ENCODE results near the gene TFAP2A.

The TFAP2A gene

DNA sequence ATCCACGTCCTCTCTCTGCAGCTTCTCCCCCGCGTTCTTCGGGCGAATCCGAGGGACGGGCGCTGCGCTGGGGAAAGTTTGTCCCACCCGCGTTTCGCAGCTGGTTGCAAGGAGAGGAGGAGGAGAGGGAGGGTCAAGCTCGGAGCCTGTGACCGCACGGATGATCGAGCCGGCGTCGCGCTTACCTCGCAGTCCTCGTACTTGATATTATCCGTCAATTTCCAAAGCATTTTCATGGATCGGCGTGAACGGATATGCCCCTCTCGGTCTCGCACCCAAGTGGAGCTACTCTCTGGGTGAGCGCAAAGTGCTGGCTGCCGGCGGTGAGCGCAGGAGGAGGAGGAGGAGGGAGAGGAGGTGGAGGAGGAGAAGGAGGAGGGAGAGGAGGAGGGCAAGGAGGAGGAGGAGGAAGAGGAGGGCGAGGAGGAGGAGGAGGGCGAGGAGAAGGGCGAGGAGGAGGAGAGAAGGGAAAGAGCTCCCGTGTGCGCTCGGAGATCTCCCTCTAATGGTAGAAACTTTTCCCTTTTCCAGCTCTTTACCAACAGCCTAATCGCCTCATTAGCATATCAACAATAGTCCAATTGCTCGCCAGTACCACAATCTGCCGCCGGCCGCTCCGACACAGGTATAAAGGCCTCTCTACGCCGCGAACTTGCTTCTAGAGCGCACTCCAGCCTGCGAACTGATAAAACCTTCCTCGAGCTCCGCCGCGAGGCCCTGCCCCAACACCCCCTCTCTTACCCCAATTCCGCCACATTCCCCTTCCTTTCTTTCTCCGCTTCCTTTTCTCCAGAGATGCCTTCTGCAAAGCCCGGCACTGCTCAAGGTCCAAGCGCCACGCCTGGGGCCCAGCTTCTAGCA lies at the start of gene TFAP2A:
TFAP2A (minus strand) TSS at position 319 of the 861 bp plus-strand sequence; CDS start at position 236, 83 bp downstream.
- DNase-seq (ENCODE audit: low read depth in 2 of 2): no peak

DNA sequence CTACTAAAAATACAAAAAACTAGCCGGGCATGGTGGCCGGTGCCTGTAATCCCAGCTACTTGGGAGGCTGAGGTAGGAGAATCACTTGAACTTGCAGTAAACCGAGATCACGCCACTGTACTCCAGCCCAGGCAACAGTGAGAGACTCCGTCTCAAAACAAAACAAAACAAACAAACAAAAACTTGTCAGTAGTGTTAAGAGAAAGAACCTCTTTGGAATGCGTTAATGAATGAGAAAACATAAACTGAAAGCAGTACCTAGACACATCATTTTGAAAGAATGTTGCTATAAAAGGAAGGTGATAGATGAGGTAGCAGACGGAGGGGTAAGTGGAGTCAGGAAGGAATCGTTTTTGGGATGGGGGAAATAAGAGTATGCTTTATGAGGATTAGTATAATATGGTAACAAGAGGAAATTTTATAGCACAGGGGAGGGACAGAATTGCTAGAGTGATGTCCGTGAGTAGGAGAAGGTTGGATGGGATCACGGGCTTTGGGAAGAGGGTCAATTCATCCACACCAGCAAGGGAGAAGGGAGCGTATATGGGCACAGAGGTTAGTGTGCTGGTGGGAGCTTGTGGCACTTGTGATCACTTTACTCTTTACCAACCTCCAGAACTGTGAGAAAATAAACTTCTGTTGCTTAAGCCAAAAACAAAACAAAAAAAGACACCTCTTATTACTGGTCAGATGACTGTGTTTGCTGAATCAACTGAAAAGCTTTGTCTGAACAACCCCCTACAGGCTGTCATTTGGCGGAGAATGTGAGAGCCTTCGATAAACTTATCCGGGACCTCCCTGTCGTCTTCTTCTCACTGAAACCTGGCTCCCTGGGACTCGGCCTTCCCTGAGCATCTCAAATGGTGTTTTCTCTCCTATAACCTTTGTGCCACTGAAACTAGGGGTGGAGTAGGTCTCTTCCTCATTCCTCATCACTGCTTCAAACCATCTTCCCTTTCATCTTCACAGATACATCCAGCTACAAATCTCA lies 48.9 kb upstream of the TFAP2A start:
- no peak for DNase-seq (ENCODE audit: low read depth in 2 of 2)

DNA sequence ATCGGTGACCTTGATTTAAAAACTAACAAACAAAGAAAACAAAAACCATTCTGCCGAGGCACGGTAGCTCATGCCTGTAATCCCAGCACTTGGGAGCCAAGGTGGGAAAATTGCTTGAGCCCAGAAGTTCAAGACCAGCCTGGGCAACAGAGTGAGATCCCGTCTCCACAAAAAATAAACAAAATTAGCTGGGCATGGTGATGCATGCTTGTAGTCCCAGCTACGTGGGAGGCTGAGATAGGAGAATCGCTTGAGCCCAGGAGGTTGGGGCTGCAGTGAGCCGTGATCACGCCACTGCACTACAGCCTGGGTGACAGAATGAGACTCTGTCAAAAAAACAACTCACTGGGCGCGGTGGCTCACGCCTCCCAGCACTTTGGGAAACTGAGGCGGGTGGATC lies 48.2 kb upstream of the TFAP2A start:
- no peak for DNase-seq (ENCODE audit: low read depth in 2 of 2)

DNA sequence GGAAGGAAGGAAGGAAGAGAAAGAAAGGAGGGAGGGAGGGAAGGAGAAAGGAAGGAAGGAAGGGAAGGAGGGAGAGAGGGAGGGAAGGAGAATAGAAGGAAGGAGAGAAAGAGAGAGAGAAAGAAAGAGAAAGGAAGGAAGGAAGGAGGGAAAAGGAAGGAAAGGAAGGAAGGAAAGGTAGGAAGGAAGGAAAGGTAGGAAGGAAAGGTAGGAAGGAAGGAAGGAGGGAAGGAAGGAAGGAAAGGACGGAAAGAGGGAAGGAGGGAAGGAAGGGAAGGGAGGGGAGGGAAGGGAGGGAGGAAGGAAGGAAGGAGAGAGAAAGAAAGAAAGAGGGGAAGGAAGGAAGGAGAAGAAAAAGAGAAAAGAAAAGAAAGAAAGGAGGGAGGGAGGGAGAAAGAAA lies 47.0 kb upstream of the TFAP2A start:
- DNase-seq (ENCODE audit: low read depth in 2 of 2): no peak

DNA sequence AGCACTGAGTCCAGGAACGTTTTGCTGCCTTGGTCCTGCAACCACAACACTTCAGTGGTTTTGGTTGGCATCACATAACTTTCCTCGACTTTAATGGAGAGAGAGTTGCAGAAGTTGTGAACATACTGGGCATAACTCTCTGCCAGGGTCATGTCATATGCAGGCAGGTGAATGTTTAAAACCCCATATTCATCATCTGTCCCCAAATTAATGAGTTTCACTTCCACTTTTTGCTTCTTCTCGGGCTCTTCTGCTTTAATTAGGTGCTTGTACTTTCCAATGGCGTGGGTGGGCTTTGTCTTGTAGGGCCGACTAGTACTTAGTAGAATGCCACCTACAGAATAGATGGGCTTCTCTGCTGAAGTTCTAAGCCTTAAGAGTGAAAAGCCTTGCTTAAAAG lies 45.2 kb upstream of the TFAP2A start:
- DNase-seq (ENCODE audit: low read depth in 2 of 2): no peak

DNA sequence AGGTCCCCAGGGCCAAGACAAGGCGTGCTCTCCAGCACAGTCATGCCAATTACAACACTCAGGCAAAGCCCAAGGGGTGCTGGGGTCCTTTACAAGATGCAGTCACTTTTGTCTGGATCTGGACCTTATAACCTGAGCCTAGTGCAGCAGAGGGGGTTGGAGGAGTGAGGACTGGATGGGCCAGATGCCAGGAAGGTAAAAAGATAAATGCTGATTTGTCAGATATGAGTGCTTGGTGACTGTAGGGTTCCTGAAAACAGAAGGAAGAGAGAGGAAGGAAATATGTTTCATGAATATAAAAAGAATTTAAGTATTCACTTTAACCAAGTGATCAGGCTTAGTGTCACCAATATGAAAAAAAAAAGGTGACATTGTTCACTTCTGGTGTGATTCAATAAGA lies 43.4 kb upstream of the TFAP2A start:
- DNase-seq (ENCODE audit: low read depth in 2 of 2): no peak

DNA sequence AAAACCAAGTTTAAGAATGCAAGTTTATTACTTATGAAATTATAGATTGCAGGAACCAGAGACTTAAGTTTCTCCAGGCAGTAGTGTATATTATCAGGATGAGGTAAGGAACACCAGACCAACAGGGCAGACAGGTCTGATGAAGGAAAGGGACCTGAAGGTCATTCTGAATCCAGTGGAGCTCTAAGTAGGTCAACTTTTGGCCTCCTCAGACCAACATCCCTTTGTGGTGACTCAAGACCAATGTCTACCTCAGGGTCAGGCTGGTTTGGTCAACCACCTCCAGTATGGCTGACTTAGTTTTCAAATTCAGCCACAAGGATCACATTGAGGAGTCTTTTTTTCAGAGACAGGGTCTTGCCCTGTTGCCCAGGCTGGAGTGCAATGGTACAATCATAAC lies 38.7 kb upstream of the TFAP2A start:
- no peak for DNase-seq (ENCODE audit: low read depth in 2 of 2)

DNA sequence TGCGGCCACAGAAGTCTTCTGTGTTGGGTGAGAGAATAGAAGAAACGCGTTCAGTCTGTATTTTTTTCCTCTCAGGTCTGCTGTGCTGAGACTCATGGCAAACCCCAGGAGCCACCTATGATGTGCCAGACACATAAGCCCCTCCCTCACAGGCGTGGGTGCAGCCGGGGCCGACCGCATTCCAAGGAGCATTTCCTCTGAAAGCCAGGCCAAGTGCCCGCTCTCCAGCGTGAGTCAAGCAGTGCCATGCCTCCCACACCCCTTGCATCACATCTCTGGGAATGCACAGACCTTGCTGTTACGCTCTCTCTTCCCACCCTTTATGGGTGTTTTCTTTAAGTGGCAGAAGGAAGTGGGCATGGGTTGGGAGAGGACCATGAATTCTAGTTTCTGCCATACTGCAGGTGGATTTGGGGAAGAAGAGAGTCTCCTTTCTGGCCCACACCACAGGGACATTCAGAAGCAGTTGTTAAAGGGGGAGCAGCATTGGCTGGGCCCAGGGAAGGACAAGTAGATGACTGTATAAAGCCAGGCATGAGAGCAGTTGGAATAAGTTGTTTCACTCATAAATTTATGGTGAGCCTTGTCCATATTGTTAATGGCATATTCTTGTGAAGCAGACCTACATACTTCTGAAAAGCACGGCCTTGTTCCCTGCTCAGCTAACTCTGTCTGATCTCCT lies 37.1 kb upstream of the TFAP2A start:
- no peak for DNase-seq (ENCODE audit: low read depth in 2 of 2)

DNA sequence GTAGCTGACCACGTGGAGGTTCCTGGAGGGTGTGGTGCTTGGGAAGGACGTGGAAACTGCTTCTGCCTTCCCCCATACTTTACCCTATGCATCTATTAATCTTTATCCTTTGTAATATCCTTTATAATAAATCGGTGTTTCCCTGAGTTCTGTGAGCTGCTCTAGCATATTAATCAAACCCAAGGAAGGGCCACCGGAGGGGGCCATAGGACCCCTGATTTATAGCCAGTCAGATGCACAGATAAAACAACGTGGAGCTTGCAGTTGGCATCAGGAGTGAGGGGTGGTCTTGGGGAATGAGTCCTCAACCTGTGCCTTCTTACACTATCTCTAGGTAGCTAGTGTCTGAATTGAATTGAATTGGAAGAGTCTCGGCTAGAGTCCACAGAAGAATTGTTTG lies 36.5 kb upstream of the TFAP2A start:
- DNase-seq (ENCODE audit: low read depth in 2 of 2): no peak

DNA sequence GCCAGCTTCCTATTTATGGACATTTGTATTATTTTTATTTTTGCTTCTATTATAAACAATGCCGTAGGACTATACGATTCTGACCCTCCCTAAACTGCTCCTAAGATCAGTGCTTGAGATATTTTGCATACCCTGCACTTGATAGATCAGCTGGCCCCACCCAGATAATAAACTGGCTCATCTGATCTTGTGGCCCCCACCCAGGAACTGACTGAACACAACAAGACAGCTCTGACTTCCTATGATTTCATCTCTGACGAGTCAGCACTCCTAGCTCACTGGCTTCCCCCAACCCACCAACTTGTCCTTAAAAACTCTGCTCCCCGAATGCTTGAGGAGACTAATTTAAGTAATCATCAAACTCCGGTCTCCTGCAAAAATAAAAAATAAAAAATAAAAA lies 34.9 kb upstream of the TFAP2A start:
- DNase-seq (ENCODE audit: low read depth in 2 of 2): no peak

DNA sequence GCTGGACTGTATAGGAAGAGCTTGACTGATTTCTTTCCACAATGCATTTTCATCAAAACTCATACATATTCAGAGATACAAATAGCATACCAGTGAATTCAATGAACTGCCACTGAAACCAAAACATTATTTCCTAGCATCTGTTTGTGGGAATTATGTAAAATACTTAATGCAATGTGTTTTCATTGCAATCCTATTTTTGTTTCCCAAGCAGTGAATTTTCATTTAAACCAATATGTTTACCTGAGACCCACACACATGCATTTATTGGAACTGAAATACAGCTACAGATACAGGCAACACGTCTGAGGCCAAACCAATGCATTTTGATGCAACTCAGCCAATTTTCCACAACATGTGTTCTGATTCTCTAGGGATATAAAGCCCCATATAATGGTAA lies 33.2 kb upstream of the TFAP2A start:
- no peak for DNase-seq (ENCODE audit: low read depth in 2 of 2)

DNA sequence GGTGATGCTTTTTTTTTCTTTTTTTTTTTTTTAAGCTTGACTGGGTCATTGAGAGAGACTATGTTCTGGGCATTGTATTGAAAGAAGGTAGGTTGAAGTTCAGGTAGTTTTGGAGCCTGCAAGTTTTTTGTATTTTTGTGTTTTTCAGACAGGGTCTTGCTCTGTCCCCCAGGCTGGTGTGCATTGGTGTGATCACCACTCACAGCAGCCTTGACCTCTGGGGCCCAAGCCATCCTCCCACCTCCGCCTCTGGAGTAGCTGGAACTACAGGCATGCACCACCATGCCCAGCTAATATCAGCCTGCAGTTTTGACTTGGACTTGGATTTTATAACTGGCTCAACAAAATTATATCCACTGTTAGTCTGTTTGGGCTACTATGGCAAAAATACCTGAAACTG lies 31.7 kb upstream of the TFAP2A start:
- DNase-seq (ENCODE audit: low read depth in 2 of 2): no peak

DNA sequence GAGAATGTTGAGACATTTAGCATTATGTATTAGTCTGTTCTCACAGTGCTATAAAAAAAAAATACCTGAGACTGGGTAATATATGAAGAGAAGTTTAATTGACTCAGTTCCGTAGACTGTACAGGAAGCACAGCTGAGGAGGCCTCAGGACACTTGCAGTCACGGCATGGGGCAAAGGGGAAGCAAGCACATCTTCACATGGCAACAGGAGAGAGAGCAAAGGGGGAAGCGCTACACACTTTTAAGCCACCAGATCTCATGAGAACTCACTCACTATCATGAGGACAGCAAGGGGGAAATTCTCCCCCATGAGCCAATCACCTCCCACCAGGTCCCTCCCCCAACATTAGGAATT lies 26.8 kb upstream of the TFAP2A start:
- no peak for DNase-seq (ENCODE audit: low read depth in 2 of 2)

DNA sequence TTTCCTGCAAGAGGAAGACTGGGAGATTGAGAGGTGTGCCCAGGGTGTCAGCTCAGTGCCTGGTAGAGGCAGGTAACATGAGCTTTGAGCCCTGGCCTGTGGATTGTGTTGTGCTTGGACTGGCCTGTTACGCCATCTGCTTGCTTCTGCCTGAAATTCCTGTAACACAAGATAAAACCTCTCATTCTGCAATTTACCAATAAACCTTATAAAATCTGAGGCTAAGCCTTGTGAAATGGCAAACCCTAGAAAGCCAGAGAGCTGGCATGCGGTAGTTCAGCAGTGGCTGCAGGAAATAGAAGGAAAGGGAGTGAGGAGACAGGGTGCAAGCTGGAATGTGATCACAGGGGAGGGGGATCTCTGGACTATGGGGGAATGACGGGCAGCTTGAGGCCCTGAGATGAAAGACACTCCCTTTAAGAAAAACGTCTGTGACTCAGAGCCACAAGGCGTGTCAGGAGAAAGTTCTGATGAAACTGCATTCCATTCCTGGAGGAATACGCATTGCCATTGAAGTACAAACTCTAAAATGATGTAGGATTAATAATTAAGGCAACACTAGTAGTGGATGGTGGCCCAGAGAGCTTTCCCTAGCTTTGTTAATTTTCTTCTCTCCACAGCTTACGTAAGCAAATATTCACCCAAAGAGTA lies 26.3 kb upstream of the TFAP2A start:
- no peak for DNase-seq (ENCODE audit: low read depth in 2 of 2)

DNA sequence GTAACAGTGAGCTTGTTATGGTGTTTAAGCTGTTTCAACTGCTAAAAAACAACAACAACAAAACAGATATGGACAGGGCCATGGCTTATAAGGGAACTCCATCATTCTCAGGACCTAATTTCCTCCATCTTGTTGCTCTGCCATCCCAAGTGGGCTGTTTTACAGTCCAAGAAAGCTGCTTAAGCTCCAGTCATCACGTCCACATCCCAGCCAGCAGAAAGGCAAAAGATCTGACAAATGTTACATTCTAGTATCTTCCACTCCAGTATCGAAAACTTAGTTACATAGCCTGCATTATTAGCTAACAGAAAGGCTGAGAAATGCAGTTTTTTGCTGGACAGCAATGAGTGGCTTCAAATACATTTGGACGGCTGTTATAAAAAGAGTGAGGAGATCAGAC lies 23.0 kb upstream of the TFAP2A start:
- no peak for DNase-seq (ENCODE audit: low read depth in 2 of 2)

DNA sequence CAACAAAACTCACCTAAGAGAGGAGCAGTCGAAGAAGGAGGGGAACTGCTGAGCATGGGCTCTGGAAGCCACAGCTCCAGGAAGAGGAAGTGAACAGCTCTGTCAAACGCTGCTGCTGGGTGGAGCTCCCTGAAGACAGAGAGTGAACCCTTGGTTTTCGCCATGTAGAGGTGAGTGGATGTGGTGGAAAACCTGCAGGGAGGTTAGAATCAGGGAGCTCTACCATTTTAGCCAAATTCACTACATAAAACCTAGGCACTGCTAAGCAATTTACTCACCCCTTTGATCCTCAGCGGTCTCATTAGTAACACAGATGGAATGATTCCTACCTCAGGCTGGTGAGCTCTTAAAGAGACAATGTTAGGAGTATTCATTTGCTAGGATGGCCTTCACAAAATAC lies 19.4 kb upstream of the TFAP2A start:
- no peak for DNase-seq (ENCODE audit: low read depth in 2 of 2)

DNA sequence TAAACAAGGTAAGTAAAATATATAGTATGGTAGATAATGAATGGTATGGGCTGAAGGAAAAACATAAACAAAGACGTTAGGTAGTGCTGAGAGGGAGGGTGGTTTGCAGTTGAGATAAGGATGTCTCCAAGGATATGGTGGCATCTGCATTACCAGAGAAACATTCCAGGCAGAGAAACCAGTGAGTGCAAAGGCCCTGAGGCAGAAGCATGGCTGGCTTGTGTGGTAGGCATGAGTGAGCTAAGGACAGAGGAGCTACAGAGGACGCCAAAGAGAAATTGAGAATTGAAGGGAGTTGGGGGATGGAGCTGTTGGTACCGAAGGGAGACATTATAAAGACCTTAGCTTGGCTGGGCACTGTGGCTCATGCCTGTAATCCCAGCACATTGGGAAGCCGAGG lies 18.4 kb upstream of the TFAP2A start:
- DNase-seq (ENCODE audit: low read depth in 2 of 2): no peak

DNA sequence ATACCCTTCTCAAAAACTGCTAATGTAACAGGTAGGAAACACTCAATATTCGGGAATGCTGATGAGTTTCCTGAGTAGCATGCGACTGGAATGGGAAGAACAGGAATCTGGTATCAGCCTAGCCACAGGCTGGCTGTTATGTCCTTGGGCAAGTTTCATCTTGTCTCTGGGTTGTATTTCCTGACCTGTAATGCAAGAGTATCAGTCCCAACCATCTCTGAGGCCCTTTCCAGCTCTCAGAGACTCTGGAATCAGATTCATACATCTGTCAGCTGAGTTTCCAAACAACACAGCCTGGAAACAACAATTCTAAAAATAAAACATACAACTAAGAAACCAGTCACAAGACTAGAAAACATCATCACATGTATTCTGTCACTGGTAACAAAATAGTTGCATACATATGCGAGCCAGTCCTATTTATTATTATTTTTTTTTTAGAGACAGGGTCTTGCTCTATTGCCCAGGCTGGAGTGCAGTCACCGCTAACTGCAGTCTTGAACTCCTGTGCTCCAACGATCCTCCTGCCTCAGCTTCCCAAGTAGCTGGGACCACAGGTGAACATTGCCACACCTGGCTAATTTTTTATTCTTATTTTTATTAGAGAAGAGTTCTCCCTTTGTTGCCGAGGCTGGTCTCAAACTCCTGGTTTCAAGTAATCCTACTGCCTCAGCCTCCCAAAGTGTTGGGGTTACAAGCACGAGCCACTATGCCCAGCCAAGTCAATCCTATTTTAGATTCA lies 16.7 kb upstream of the TFAP2A start:
- DNase-seq (ENCODE audit: low read depth in 2 of 2): no peak

DNA sequence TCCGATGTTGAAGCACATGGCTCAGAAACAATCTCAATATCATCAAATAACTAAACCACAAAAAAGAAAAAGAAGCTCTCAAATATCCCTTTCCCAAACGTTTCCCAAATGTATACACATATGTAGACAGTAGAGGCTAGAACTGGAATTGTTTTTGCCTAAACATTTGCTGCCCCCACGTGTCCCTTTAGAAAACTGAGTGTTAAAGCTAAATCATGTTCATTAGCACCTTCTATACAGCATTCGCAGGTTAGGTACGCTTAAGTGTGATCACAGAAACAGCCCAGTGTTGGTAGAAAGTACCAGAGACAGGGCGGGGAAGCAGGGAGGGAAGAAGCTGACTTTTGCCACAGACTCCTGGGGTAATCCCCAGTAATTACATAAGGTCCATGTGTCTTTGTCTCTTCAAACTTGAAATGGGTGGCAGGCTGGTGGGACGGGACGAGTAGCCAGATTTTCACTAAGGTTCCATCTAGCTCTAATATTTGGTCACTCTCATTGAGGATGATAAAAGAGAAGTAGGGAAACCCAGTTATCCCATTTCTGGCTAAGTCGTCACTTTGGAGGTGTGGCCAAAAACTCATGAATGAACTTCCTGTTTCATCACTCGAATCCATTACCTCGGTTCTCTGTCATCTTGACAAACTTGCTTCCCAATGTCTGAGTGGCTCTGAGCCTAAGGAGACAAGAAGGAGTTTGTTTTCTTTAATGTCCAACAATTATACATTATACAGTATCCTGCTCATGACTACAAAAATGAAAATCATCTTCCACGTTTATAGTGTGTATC lies 15.0 kb upstream of the TFAP2A start:
- DNase-seq (ENCODE audit: low read depth in 2 of 2): no peak

DNA sequence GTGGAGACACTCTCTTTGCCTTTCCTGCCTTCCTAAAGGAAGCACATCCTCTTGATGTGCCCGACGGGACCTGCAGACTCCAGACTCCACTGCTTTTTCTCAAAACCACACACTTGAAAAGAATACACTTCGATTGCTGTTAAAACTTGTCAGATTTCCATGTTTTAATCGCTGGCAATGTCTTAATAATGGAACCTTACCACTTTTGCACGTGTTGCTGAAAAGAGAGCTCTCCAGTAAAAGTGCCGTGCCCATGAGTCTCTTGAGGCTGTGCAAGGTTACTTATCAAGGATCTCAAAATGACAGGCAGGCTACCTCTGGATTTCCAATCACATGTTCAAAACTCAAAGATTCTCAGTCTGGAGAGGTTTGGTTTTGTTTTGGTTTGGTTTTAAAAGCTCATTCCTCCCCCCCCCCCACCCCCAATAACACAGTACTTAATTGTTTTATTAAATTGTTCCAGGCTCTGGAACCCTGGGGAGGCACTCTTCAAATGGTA lies 12.0 kb upstream of the TFAP2A start:
- no peak for DNase-seq (ENCODE audit: low read depth in 2 of 2)

Measured in stimulated activated CD8-positive, alpha-beta memory T cell treated with anti-CD3 and anti-CD28 coated beads, Interleukin-7, amount 100 ng/mL, for 1 hour (primary cell).